ENCODE measurements around the gene TRIM14.

TRIM14 gene

DNA sequence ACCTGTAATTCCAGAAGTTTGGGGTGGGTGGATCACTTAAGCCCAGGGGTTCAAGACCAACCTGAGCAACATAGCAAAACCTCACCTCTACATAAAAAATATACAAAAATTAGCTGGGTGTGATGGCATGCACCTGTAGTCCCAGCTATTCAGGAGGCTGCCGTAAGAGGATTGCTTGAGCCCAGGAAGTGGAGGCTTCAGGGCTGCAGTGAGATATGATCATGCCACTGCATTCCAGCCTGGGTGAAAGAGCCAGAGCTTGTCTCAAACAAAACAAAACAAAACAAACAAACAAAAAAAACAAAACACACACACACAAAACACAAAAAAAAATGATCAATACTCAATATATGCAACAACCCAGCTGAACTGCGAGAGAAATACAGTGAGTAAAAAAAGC lies 29.5 kb upstream of the TRIM14 start:
- TF ChIP-seq CTCF (IDR thresholded peaks at IDR 0.05) (no peak), ZFX (IDR thresholded peaks at IDR 0.05; ENCODE audit: borderline replicate concordance) (no peak)

DNA sequence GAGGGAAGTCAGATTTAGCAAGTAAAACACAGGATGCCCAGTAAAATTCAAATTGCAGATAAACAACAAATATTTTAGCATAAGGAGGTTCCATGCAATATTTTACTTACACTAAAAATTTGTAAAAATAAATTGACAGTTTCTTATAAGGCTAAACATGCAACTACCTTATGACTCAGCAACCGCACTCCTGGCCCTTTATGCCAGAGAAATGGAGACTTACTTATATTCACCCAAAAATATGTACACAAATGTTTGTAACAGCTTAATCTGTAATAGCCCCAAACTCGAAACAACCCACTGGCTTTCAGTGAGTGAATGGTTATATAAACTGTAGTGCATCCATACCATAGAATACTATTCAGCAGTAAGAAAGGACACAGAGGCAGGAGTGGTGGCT lies 28.6 kb upstream of the TRIM14 start:
- TF ChIP-seq ZFX (IDR thresholded peaks at IDR 0.05; ENCODE audit: borderline replicate concordance) (no peak), CTCF (IDR thresholded peaks at IDR 0.05) (no peak)
- H3K27ac ChIP-seq, result no peak overlapping the region

More for the DNA sequence above, 29.5 kb upstream of the TRIM14 start:
- H3K27ac ChIP-seq, result no peak overlapping the region

DNA sequence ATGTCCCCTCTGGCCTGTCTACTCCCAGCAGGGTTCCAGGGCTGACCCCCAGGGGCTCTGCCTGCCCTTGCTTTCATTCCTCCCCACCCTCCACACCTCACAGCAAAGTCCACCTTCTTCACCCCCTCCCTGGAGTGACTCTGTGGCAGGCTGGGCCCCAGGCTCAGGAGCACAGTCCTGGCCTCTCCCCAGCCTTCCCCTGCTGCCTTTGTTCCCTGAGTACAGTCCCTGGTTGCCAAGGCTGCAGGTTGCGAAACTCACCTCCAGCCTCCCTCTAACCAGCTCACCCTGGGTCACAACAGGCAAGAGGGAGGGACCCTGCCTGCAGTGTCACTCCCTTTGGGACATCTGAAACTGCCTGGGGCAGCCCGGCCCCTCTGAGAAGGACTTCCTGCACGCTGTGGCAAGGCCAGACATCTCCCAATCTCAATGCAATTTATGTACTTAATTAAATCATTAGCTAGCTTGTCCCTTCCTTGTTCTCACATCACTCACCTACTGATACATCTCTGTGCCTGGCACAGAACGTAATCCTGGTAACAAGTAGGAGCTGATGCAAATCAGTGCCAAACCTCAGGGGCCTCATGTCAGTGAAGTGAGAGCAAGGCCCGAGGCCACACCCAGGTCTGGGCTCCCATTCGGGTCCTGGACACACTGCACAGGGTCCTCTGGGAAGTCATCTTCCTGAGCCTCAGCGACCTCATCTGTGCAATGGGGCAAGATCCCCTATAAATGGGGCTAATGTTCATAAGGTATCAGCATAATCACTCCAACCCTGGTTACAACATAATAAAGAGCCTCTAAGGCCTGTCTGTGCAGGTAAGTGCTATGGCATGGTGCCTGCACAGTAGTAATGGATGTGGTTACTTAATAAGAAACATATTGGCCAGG lies 27.3 kb upstream of the TRIM14 start:
- H3K27ac ChIP-seq, result no peak overlapping the region
- no peak for TF ChIP-seq ZFX (IDR thresholded peaks at IDR 0.05; ENCODE audit: borderline replicate concordance)
- TF ChIP-seq CTCF (IDR thresholded peaks at IDR 0.05), result no peak

- TF ChIP-seq CTCF (IDR thresholded peaks at IDR 0.05) (no peak), ZFX (IDR thresholded peaks at IDR 0.05; ENCODE audit: borderline replicate concordance) (no peak)
- H3K27ac ChIP-seq, result no peak overlapping the region
Observed at GRCh38 chr9:98144631-98145030, 25.6 kb upstream of the TRIM14 start.

GRCh38 chr9:98144076-98144475 lies 25.1 kb upstream of the TRIM14 start:
- no peak overlapping the region for H3K27ac ChIP-seq
- TF ChIP-seq ZFX (IDR thresholded peaks at IDR 0.05; ENCODE audit: borderline replicate concordance), result no peak

GRCh38 chr9:98142925-98143481 lies 24.0 kb upstream of the TRIM14 start:
- TF ChIP-seq ZFX (IDR thresholded peaks at IDR 0.05; ENCODE audit: borderline replicate concordance) (no peak), CTCF (IDR thresholded peaks at IDR 0.05) (no peak)
- no peak overlapping the region for H3K27ac ChIP-seq

DNA sequence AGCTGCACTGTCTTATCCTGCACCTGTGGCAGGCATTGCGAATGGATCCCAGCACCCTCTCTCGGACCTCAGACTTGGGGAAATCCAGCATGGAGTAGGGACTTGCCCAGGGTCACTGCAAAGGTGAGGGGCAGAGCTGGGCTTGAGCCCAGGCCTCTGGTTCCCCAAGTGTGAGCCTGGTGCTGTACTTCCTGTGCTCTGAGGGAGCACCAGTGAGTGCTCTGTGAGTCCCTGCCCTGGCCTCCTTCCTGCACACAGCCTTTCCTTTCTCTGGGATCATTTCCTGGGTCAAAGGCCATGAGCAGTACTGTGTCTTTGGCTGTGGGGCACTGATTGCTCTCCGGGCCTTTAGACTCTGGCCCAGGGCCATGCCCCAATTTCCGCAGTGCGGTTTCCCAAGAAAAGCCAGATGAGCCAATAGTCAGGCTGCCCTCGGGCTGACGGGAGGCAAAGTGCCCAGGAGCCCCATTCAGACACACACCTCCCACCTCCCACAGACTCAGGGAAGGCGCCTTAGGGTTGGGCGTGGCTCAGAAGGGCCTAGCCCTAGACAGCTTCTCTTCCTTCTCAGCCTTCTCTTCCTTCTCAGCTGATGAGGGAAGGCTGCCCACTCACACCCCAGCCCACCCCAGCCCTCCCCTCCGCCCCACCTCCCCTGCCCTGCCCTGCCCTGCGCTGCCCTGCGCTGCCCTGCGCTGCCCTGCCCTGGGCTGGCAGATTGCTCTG lies 23.3 kb upstream of the TRIM14 start:
- TF ChIP-seq CTCF (IDR thresholded peaks at IDR 0.05) (no peak), ZFX (IDR thresholded peaks at IDR 0.05; ENCODE audit: borderline replicate concordance) (no peak)
- H3K27ac ChIP-seq, result no peak overlapping the region

Data from 22Rv1 (cell line).